GM04504 (cell line): ENCODE measurements around the gene SLC26A5.
"Not testable (repeated sequence)": the region's sequence is repeated elsewhere in the genome, so short reads cannot be mapped to it uniquely, and the experiment has no call there.

Experiments
- DNase-seq: peaks from one replicate; pipeline ENCODE4 v3.0.0-alpha.2; 2012; ENCODE audit warnings: low read depth

The SLC26A5 gene

GRCh38 chr7:103446049-103446520 lies at the start of gene SLC26A5:
SLC26A5 (minus strand) TSS chr7:103446207; CDS start chr7:103421514, 24,693 bp downstream.
- no peak for DNase-seq

- DNase-seq = no peak
Measured at GRCh38 chr7:103487419-103487818, 41.4 kb upstream of the SLC26A5 start.

GRCh38 chr7:103486873-103487272 lies 40.9 kb upstream of the SLC26A5 start:
- not testable (repeated sequence) for DNase-seq

GRCh38 chr7:103480771-103481170 lies 34.8 kb upstream of the SLC26A5 start:
- DNase-seq = no peak

GRCh38 chr7:103474956-103475355 lies 28.9 kb upstream of the SLC26A5 start:
- DNase-seq = no peak

- DNase-seq = no peak
Measured at GRCh38 chr7:103469095-103469948, 23.3 kb upstream of the SLC26A5 start.

- no peak for DNase-seq
Measured at GRCh38 chr7:103466814-103467213, 20.8 kb upstream of the SLC26A5 start.

GRCh38 chr7:103462358-103462757 lies 16.4 kb upstream of the SLC26A5 start:
- DNase-seq = no peak

- DNase-seq = peak; percentile 18
Measured at GRCh38 chr7:103447073-103447960, 1.3 kb upstream of the SLC26A5 start.

- DNase-seq = no peak
Measured at GRCh38 chr7:103445228-103446048, 569 bp downstream of the SLC26A5 start.

GRCh38 chr7:103439661-103440060 lies 6.3 kb downstream of the SLC26A5 start:
- DNase-seq = no peak

- no peak for DNase-seq
Measured at GRCh38 chr7:103437623-103438022, 8.4 kb downstream of the SLC26A5 start.

GRCh38 chr7:103432712-103433111 lies 13.3 kb downstream of the SLC26A5 start:
- no peak for DNase-seq

- DNase-seq = no peak
Measured at GRCh38 chr7:103425177-103425576, 20.8 kb downstream of the SLC26A5 start.

GRCh38 chr7:103423467-103424179 lies 22.4 kb downstream of the SLC26A5 start:
- no peak for DNase-seq

GRCh38 chr7:103420857-103421384 lies 25.1 kb downstream of the SLC26A5 start:
- DNase-seq = no peak

GRCh38 chr7:103418241-103418640 lies 27.8 kb downstream of the SLC26A5 start:
- DNase-seq = no peak

- no peak for DNase-seq
Measured at GRCh38 chr7:103413407-103413806, 32.6 kb downstream of the SLC26A5 start.

- no peak for DNase-seq
Measured at GRCh38 chr7:103412151-103412550, 33.9 kb downstream of the SLC26A5 start.

- not testable (repeated sequence) for DNase-seq
Measured at GRCh38 chr7:103405789-103406613, 40.0 kb downstream of the SLC26A5 start.
